ENCODE measurements around the gene KRT39.

The KRT39 gene

DNA sequence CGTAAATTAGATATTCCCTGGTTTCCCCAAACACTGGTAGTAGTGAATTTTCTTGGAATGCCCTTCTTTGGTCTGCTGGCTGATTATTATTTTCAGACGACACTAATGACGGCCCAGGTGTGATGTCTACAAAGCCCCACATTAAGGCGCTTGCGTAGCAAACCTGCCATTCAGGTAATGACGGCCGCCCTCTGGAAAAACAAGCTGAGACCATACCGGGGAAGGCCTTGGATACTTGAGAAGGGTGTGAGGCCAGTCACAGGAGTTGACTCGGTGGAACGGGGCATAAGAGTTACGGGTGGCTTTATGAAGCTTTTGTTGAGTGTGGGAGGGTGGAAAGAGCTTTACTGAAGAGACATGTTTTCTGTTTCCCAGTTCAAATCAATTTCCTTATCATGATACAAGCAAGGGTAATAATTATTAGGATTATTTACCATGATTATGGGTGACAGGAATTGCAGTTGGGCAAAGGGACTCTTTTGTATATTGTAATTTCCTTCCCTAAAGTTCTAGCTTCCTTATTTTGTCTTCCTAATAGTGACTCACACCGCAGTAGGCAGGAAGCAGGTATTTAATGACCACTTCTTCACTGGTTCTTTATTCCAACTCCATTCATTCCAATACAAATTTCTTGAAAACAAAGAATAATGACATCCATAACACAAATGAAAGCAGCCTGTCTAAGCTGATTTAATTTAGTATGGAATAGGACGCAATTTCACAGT is 54.1 kb downstream of the KRT39 start:
- no peak overlapping the region for H3K4me3 ChIP-seq (replicated peaks in 1 of 2; ENCODE audit: low read depth in 2 of 2, low read length in 2 of 2)
- DNase-seq (ENCODE audit: low read depth in 2 of 2): no peak
- no peak for TF ChIP-seq CTCF (IDR thresholded peaks at IDR 0.05; ENCODE audit: low read depth, low read length)

GRCh38 chr17:40910441-40910841 is 56.3 kb downstream of the KRT39 start:
- DNase-seq (ENCODE audit: low read depth in 2 of 2): peak; percentile 48 to 50
- no peak for TF ChIP-seq CTCF (IDR thresholded peaks at IDR 0.05; ENCODE audit: low read depth, low read length)
- no peak overlapping the region for H3K4me3 ChIP-seq (replicated peaks in 1 of 2; ENCODE audit: low read depth in 2 of 2, low read length in 2 of 2)

DNA sequence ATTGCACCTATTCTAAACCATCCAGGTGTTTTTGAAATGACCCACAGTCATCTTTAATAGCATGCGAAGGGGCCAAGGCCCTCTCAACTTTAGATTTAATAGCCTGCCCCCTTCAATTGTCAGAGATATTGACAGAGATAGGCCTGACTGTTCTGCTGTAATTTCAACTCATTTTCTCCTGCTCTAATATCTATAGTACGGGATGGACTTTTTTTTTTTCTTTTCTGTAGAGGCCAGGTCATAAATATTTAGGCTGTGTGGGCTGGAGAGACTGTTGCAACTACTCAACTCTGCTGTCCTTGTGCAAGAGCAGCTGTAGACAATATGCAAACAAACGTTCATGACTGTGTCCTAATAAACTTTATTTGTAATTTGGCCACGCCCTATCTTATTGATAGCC is 57.0 kb downstream of the KRT39 start:
- no peak overlapping the region for H3K4me3 ChIP-seq (replicated peaks in 1 of 2; ENCODE audit: low read depth in 2 of 2, low read length in 2 of 2)
- TF ChIP-seq CTCF (IDR thresholded peaks at IDR 0.05; ENCODE audit: low read depth, low read length): no peak
- peak; percentile 63 to 80 for DNase-seq (ENCODE audit: low read depth in 2 of 2)

- DNase-seq (ENCODE audit: low read depth in 2 of 2): peak; percentile 97 to 98
- H3K4me3 ChIP-seq (replicated peaks in 1 of 2; ENCODE audit: low read depth in 2 of 2, low read length in 2 of 2): no peak overlapping the region
- TF ChIP-seq CTCF (IDR thresholded peaks at IDR 0.05; ENCODE audit: low read depth, low read length): peak; percentile 74
Measured at GRCh38 chr17:40909351-40909750, 57.4 kb downstream of the KRT39 start.

Data from cardiac fibroblast (primary cell).